Measurements from ENCODE around the gene C3orf20.

The C3orf20 gene

GRCh38 chr3:14701676-14702075, 26.7 kb downstream of the C3orf20 start (continued):
- TF ChIP-seq CREB5 (CRISPR knock-in tag; IDR thresholded peaks at IDR 0.05; ENCODE audit: low read depth): no peak

- no peak for ATAC-seq
- TF ChIP-seq PPARA (CRISPR knock-in tag; IDR thresholded peaks at IDR 0.05; ENCODE audit: borderline replicate concordance): no peak
- TF ChIP-seq CSRNP3 (CRISPR knock-in tag; IDR thresholded peaks at IDR 0.05): no peak
- no peak for TF ChIP-seq OSR1 (CRISPR knock-in tag; IDR thresholded peaks at IDR 0.05)
- TF ChIP-seq CREB5 (CRISPR knock-in tag; IDR thresholded peaks at IDR 0.05; ENCODE audit: low read depth): no peak
- TF ChIP-seq ZNF565 (CRISPR knock-in tag; conservative IDR thresholded peaks at IDR 0.05; ENCODE audit: low read depth): no peak
- TF ChIP-seq ZNF70 (CRISPR knock-in tag; IDR thresholded peaks at IDR 0.05): no peak
- TF ChIP-seq ESRRG (CRISPR knock-in tag; IDR thresholded peaks at IDR 0.05): no peak
- no peak for TF ChIP-seq CSDC2 (CRISPR knock-in tag; IDR thresholded peaks at IDR 0.05)
- no peak for TF ChIP-seq PATZ1 (CRISPR knock-in tag; IDR thresholded peaks at IDR 0.05; ENCODE audit: borderline replicate concordance)
These were observed 28.3 kb downstream of the C3orf20 start for GRCh38 chr3:14703128-14703750.

- no peak for TF ChIP-seq TSHZ2 (CRISPR knock-in tag; IDR thresholded peaks at IDR 0.05)
- TF ChIP-seq RARB (CRISPR knock-in tag; IDR thresholded peaks at IDR 0.05): no peak
- TF ChIP-seq PPARA (CRISPR knock-in tag; IDR thresholded peaks at IDR 0.05; ENCODE audit: borderline replicate concordance): no peak
- no peak for TF ChIP-seq ZFP30 (CRISPR knock-in tag; IDR thresholded peaks at IDR 0.05)
- TF ChIP-seq TOX (CRISPR knock-in tag; IDR thresholded peaks at IDR 0.05; ENCODE audit: borderline replicate concordance): no peak
- no peak for TF ChIP-seq CSRNP3 (CRISPR knock-in tag; IDR thresholded peaks at IDR 0.05)
- no peak for ATAC-seq
These were observed 28.9 kb downstream of the C3orf20 start for GRCh38 chr3:14703791-14704190.

- TF ChIP-seq PATZ1 (CRISPR knock-in tag; IDR thresholded peaks at IDR 0.05; ENCODE audit: borderline replicate concordance) (no peak), ZNF565 (CRISPR knock-in tag; conservative IDR thresholded peaks at IDR 0.05; ENCODE audit: low read depth) (no peak), RARB (CRISPR knock-in tag; IDR thresholded peaks at IDR 0.05) (no peak), BACH2 (CRISPR knock-in tag; IDR thresholded peaks at IDR 0.05; ENCODE audit: borderline replicate concordance) (no peak), TSHZ2 (CRISPR knock-in tag; IDR thresholded peaks at IDR 0.05) (no peak), ARNTL (CRISPR knock-in tag; IDR thresholded peaks at IDR 0.05; ENCODE audit: borderline replicate concordance, low read depth) (no peak), CSDC2 (CRISPR knock-in tag; IDR thresholded peaks at IDR 0.05) (no peak), ZFP3 (CRISPR knock-in tag; IDR thresholded peaks at IDR 0.05) (no peak)
- ATAC-seq: no peak
These were observed 31.2 kb downstream of the C3orf20 start for GRCh38 chr3:14706096-14706495.
